Fibroblast of lung (primary cell): Measurements from ENCODE around the gene LRRN4. TPM values are rescaled to one million over a fixed set of nuclear protein-coding genes. Genes with fewer than 3 reads are reported as not detected.

ENCODE experiments used
- DNase-seq, 2 donors: peaks; one replicate each; pipeline versions ENCODE4 v3.0.0 to v3.0.0-alpha.2; 2010; ENCODE audit warnings: low read depth in 2 of 2
- H2AFZ ChIP-seq: 2 replicates; pipeline ENCODE4 v1.5.1; 2012; ENCODE audit warnings: low read length, control low read depth, inconsistent platforms
- H3K27ac ChIP-seq: 2 replicates; pipeline ENCODE4 v1.5.1; 2011; ENCODE audit warnings: low read length, control low read depth; ENCODE audit not compliant: insufficient read depth
- H3K27me3 ChIP-seq: 2 replicates; pipeline ENCODE4 v1.5.1; 2011; ENCODE audit warnings: mild to moderate bottlenecking, low read length; ENCODE audit not compliant: control insufficient read depth, insufficient read depth
- H3K36me3 ChIP-seq: 2 replicates; pipeline ENCODE4 v1.5.1; 2011; ENCODE audit warnings: low read length; ENCODE audit not compliant: control insufficient read depth, insufficient read depth
- H3K4me1 ChIP-seq: 2 replicates; pipeline ENCODE4 v1.5.1; 2011; ENCODE audit warnings: low read length; ENCODE audit not compliant: control insufficient read depth, insufficient read depth; ENCODE audit errors: extremely low read depth
- H3K4me2 ChIP-seq: 2 replicates; pipeline ENCODE4 v1.5.1; 2011; ENCODE audit warnings: low read length, control low read depth; ENCODE audit not compliant: insufficient read depth; ENCODE audit errors: extremely low read depth
- H3K4me3 ChIP-seq, 4 experiments: fragments of 200-600 bp in 1 of 4; sonication (generic) in 1 of 4; replicated peaks in 1 of 4; 2 replicates each; pipeline ENCODE4 v1.5.1; 2011 to 2016; ENCODE audit warnings: low read length in 4 of 4, low read depth in 3 of 4, mild to moderate bottlenecking in 3 of 4, control low read depth in 2 of 4, inconsistent platforms in 1 of 4, mixed read lengths in 1 of 4; ENCODE audit not compliant: insufficient read depth in 1 of 4; ENCODE audit errors: control extremely low read depth in 1 of 4
- H3K79me2 ChIP-seq: 2 replicates; pipeline ENCODE4 v1.5.1; 2012; ENCODE audit warnings: mild to moderate bottlenecking, low read length, inconsistent platforms; ENCODE audit not compliant: control insufficient read depth, insufficient read depth
- H3K9ac ChIP-seq: 2 replicates; pipeline ENCODE4 v1.5.1; 2011; ENCODE audit warnings: mild to moderate bottlenecking, low read length, control low read depth; ENCODE audit not compliant: insufficient read depth
- H3K9me3 ChIP-seq: 2 replicates; pipeline ENCODE4 v1.5.1; 2012; ENCODE audit warnings: low read depth, low read length; ENCODE audit not compliant: control insufficient read depth, insufficient read depth
- H4K20me1 ChIP-seq: 2 replicates; pipeline ENCODE4 v1.5.1; 2011; ENCODE audit warnings: low read length; ENCODE audit not compliant: control insufficient read depth, insufficient read depth; ENCODE audit errors: extremely low read depth
- CTCF ChIP-seq, 2 donors: IDR thresholded peaks in 1 of 2; conservative IDR thresholded peaks in 1 of 2; 1 replicate in 1 of 2; 2 replicates in 1 of 2; pipeline ENCODE4 v1.5.1; 2011 to 2012; ENCODE audit warnings: low read length in 2 of 2, control low read depth in 1 of 2, inconsistent platforms in 1 of 2, low read depth in 1 of 2, mild to moderate bottlenecking in 1 of 2
- EZH2 ChIP-seq: IDR thresholded peaks from 2 replicates; pipeline ENCODE4 v1.5.1; 2012; ENCODE audit warnings: low read length, control low read depth, mild to moderate bottlenecking; ENCODE audit errors: missing control alignments
- polyA plus RNA-seq, 2 donors: library from polyadenylated mRNA; depleted of rRNA in 1 of 2; stranded (reverse) in 1 of 2; unstranded in 1 of 2; fragments of >200 nt; gene quantifications; 2 replicates each; pipeline ENCODE4 v1.2.1, GENCODE V29; 2011 to 2012; ENCODE audit warnings: missing spikeins in 1 of 2
- total RNA-seq: library from RNA; depleted of rRNA; stranded (reverse); fragments of >200 nt; gene quantifications from 2 replicates; pipeline ENCODE4 v1.2.1, GENCODE V29; 2014

LRRN4 gene
- total and polyA plus RNA-seq, 2 donors (not counting 1 experiment from before 2014, with no cell fraction given): under 0.01 TPM; not detected in 1

- H3K4me1 ChIP-seq: no peaks in the 10 kb centered on the region
- H3K27me3 ChIP-seq: no peaks in the 10 kb centered on the region
- no peak overlapping the region for H3K4me2 ChIP-seq
- TF ChIP-seq CTCF (conservative IDR thresholded peaks at IDR 0.05 in 1 of 2, IDR thresholded peaks at IDR 0.05 in 1 of 2; ENCODE audit: low read depth in 1 of 2, low read length in 2 of 2) (no peak), EZH2 (no peak)
- DNase-seq: no peak
- H3K27ac ChIP-seq: no peak overlapping the region
- no peak overlapping the region for H3K9ac ChIP-seq
- H3K36me3 ChIP-seq: peaks cover 3% of the 10 kb centered on the region
- H2AFZ ChIP-seq: no peak overlapping the region
- H4K20me1 ChIP-seq: no peaks in the 10 kb centered on the region
- no peak overlapping the region for H3K4me3 ChIP-seq
- H3K79me2 ChIP-seq: peaks cover 6% of the 10 kb centered on the region
- no peaks in the 10 kb centered on the region for H3K9me3 ChIP-seq
These were observed 36.4 kb downstream of the LRRN4 start for GRCh38 chr20:6017467-6017866.

GRCh38 chr20:6014957-6015356 is 38.9 kb downstream of the LRRN4 start:
- Histone ChIP-seq H3K4me2 (no peak overlapping the region), H4K20me1 (no peaks in the 10 kb centered on the region), H2AFZ (no peak overlapping the region), H3K79me2 (peaks cover 13% of the 10 kb centered on the region), H3K27me3 (no peaks in the 10 kb centered on the region), H3K36me3 (peaks cover 9% of the 10 kb centered on the region), H3K27ac (no peak overlapping the region), H3K9me3 (no peaks in the 10 kb centered on the region), H3K9ac (no peak overlapping the region), H3K4me3 (no peak overlapping the region), H3K4me1 (no peaks in the 10 kb centered on the region)
- TF ChIP-seq CTCF (conservative IDR thresholded peaks at IDR 0.05 in 1 of 2, IDR thresholded peaks at IDR 0.05 in 1 of 2; ENCODE audit: low read depth in 1 of 2, low read length in 2 of 2) (no peak), EZH2 (no peak)
- no peak for DNase-seq

- no peak overlapping the region for H3K27ac ChIP-seq
- no peak overlapping the region for H2AFZ ChIP-seq
- peaks cover 9% of the 10 kb centered on the region for H3K36me3 ChIP-seq
- no peaks in the 10 kb centered on the region for H4K20me1 ChIP-seq
- H3K4me3 ChIP-seq: no peak overlapping the region
- no peak for DNase-seq
- H3K4me1 ChIP-seq: no peaks in the 10 kb centered on the region
- H3K79me2 ChIP-seq: peaks cover 20% of the 10 kb centered on the region
- H3K27me3 ChIP-seq: no peaks in the 10 kb centered on the region
- TF ChIP-seq CTCF (conservative IDR thresholded peaks at IDR 0.05 in 1 of 2, IDR thresholded peaks at IDR 0.05 in 1 of 2; ENCODE audit: low read depth in 1 of 2, low read length in 2 of 2) (no peak), EZH2 (no peak)
- H3K9ac ChIP-seq: no peak overlapping the region
- no peak overlapping the region for H3K4me2 ChIP-seq
- no peaks in the 10 kb centered on the region for H3K9me3 ChIP-seq
These were observed 39.8 kb downstream of the LRRN4 start for GRCh38 chr20:6014017-6014416.
